CD4-positive, alpha-beta T cell treated with Interleukin-12 subunit alpha and Interleukin-12 subunit beta, for 1 hour (primary cell): Measurements from ENCODE around the gene CSRP2.

Source experiments
- DNase-seq: peaks from one replicate; pipeline ENCODE4 v3.0.0-alpha.2; 2020

The CSRP2 gene

GRCh38 chr12:76878899-76879709, at the start of gene CSRP2:
Gene CSRP2 (minus strand): TSS chr12:76879019. CDS start chr12:76866260, 12,759 bp downstream.
- DNase-seq, result peak; percentile 59

- no peak for DNase-seq
Observed at GRCh38 chr12:76927170-76927784, 48.5 kb upstream of the CSRP2 start.

GRCh38 chr12:76925135-76925534, 46.3 kb upstream of the CSRP2 start:
- DNase-seq, result no peak

GRCh38 chr12:76922866-76923265, 44.0 kb upstream of the CSRP2 start:
- no peak for DNase-seq

GRCh38 chr12:76921891-76922664, 43.3 kb upstream of the CSRP2 start:
- DNase-seq, result no peak

- no peak for DNase-seq
Observed at GRCh38 chr12:76921100-76921471, 42.3 kb upstream of the CSRP2 start.

- no peak for DNase-seq
Observed at GRCh38 chr12:76920172-76921099, 41.6 kb upstream of the CSRP2 start.

GRCh38 chr12:76919383-76920171, 40.8 kb upstream of the CSRP2 start:
- no peak for DNase-seq

- DNase-seq, result no peak
Observed at GRCh38 chr12:76916170-76916540, 37.3 kb upstream of the CSRP2 start.

GRCh38 chr12:76915361-76916169, 36.7 kb upstream of the CSRP2 start:
- no peak for DNase-seq

GRCh38 chr12:76914102-76914859, 35.5 kb upstream of the CSRP2 start:
- no peak for DNase-seq

GRCh38 chr12:76909290-76909689, 30.5 kb upstream of the CSRP2 start:
- DNase-seq, result no peak

GRCh38 chr12:76908303-76909017, 29.6 kb upstream of the CSRP2 start:
- DNase-seq, result no peak

- DNase-seq, result no peak
Observed at GRCh38 chr12:76901628-76902380, 23.0 kb upstream of the CSRP2 start.

- no peak for DNase-seq
Observed at GRCh38 chr12:76899522-76899921, 20.7 kb upstream of the CSRP2 start.

- no peak for DNase-seq
Observed at GRCh38 chr12:76898442-76898841, 19.6 kb upstream of the CSRP2 start.

GRCh38 chr12:76896274-76896673, 17.5 kb upstream of the CSRP2 start:
- no peak for DNase-seq

- no peak for DNase-seq
Observed at GRCh38 chr12:76895796-76896195, 17.0 kb upstream of the CSRP2 start.

- DNase-seq, result no peak
Observed at GRCh38 chr12:76891609-76892008, 12.8 kb upstream of the CSRP2 start.
